Endothelial cell of umbilical vein (primary cell): Measurements from ENCODE around the gene MRPS34. TPM values are rescaled to one million over a fixed set of nuclear protein-coding genes. Genes with fewer than 3 reads are reported as not detected.

Experiments used
- BruUV-seq: library from RNA; stranded (reverse); fragments of 400-500 nt; replicated peaks from 2 replicates; lab custom pipeline; 2021; lab: Mats Ljungman, UMichigan
- CTCF ChIA-PET: fragments of 300-600, 350-600 bp; sonication (Branson Sonifier 250); formaldehyde crosslinking; loops from one replicate; lab custom pipeline; 2021; ENCODE audit warnings: antibody characterized with exemption, inconsistent platforms; lab: Charles Lee
- POLR2A ChIA-PET: fragments of 300-600, 350-600 bp; sonication (Branson Sonifier 250); formaldehyde crosslinking; loops from one replicate; lab custom pipeline; 2021; ENCODE audit warnings: antibody characterized with exemption, inconsistent platforms; lab: Charles Lee
- DNase-seq: peaks from one replicate; pipeline ENCODE4 v3.0.0-alpha.2; 2011; ENCODE audit warnings: low read depth, low spot score
- FAIRE-seq: peaks from 2 replicates; lab custom pipeline; 2011; peaks lifted over from hg19 to GRCh38; lab: Jason Lieb, UNC
- H2AFZ ChIP-seq: 2 replicates; pipeline ENCODE4 v1.6.0; 2012; ENCODE audit warnings: low read depth, low read length, control low read depth, inconsistent platforms
- H3K27ac ChIP-seq: 2 replicates; pipeline ENCODE4 v1.5.1; 2011; ENCODE audit warnings: low read depth, mild to moderate bottlenecking, control low read depth, low read length, moderate library complexity; ENCODE audit not compliant: insufficient read depth
- H3K27me3 ChIP-seq, 2 experiments: 2 replicates each; pipeline versions ENCODE4 v1.6.0 to v1.6.1; 2011; ENCODE audit warnings: low read length in 2 of 2, mixed read lengths in 1 of 2; ENCODE audit not compliant: control insufficient read depth in 2 of 2, insufficient read depth in 2 of 2
- H3K36me3 ChIP-seq, 2 experiments: 2 replicates in 1 of 2; 3 replicates in 1 of 2; pipeline ENCODE4 v1.5.1; 2011; ENCODE audit warnings: low read length in 2 of 2, mild to moderate bottlenecking in 1 of 2, moderate library complexity in 1 of 2; ENCODE audit not compliant: control insufficient read depth in 2 of 2, insufficient read depth in 2 of 2; ENCODE audit errors: extremely low read depth in 1 of 2
- H3K4me1 ChIP-seq: 3 replicates; pipeline ENCODE4 v1.5.1; 2011; ENCODE audit warnings: mild to moderate bottlenecking, low read length; ENCODE audit not compliant: control insufficient read depth, insufficient read depth; ENCODE audit errors: extremely low read depth
- H3K4me2 ChIP-seq: 2 replicates; pipeline ENCODE4 v1.6.1; 2011; ENCODE audit warnings: low read length, control low read depth, mixed read lengths; ENCODE audit not compliant: insufficient read depth
- H3K4me3 ChIP-seq, 3 experiments: fragments of 200-600 bp in 1 of 3; sonication (generic), shearing (Covaris generic) in 1 of 3; replicated peaks in 1 of 3; 2 replicates each; pipeline ENCODE4 v1.5.1; 2011 to 2016; ENCODE audit warnings: control low read depth in 3 of 3, low read length in 3 of 3, mild to moderate bottlenecking in 2 of 3, inconsistent platforms in 1 of 3, low read depth in 1 of 3, moderate library complexity in 1 of 3; ENCODE audit not compliant: insufficient read depth in 1 of 3
- H3K79me2 ChIP-seq: 2 replicates; pipeline ENCODE4 v1.6.0; 2012; ENCODE audit warnings: low read length, inconsistent platforms; ENCODE audit not compliant: control insufficient read depth, insufficient read depth
- H3K9ac ChIP-seq: replicated peaks from 2 replicates; pipeline ENCODE3; 2011; ENCODE audit warnings: low read length, control low read depth; ENCODE audit not compliant: insufficient read depth; ENCODE audit errors: extremely low read depth
- H3K9me1 ChIP-seq: replicated peaks from 3 replicates; pipeline ENCODE4 v1.6.0; 2011; ENCODE audit warnings: mild to moderate bottlenecking, low read length; ENCODE audit not compliant: control insufficient read depth, insufficient read depth; ENCODE audit errors: extremely low read depth
- H3K9me3 ChIP-seq: replicated peaks from 2 replicates; pipeline ENCODE4 v1.5.1; 2012; ENCODE audit warnings: low read length, inconsistent platforms; ENCODE audit not compliant: control insufficient read depth, insufficient read depth
- H4K20me1 ChIP-seq: replicated peaks from 2 replicates; pipeline ENCODE3; 2011; ENCODE audit warnings: mild to moderate bottlenecking, low read length; ENCODE audit not compliant: control insufficient read depth, insufficient read depth; ENCODE audit errors: extremely low read depth
- EZH2 ChIP-seq: IDR thresholded peaks from 2 replicates; pipeline ENCODE4 v1.6.1; 2012; ENCODE audit warnings: borderline replicate concordance, low read depth, mild to moderate bottlenecking, moderate library complexity, low read length, inconsistent platforms; ENCODE audit not compliant: severe bottlenecking
- FOS ChIP-seq: IDR thresholded peaks from 2 replicates; pipeline ENCODE4 v1.6.1; 2011; ENCODE audit warnings: mild to moderate bottlenecking, low read length, moderate library complexity, borderline replicate concordance; ENCODE audit not compliant: insufficient read depth
- GATA2 ChIP-seq: IDR thresholded peaks from 2 replicates; pipeline ENCODE4 v1.7.0; 2011; ENCODE audit warnings: low read depth, mild to moderate bottlenecking, moderate library complexity, mixed read lengths, low read length; ENCODE audit not compliant: insufficient read length, insufficient read depth
- JUN ChIP-seq: IDR thresholded peaks from 2 replicates; pipeline ENCODE4 v1.6.1; 2011; ENCODE audit warnings: borderline replicate concordance, low read depth; ENCODE audit not compliant: insufficient read length, insufficient read depth
- MYC ChIP-seq: IDR thresholded peaks from one replicate; pipeline ENCODE4 v1.6.1; 2011; ENCODE audit warnings: mild to moderate bottlenecking, low read depth, low read length
- POLR2A ChIP-seq: IDR thresholded peaks from 2 replicates; pipeline ENCODE4 v1.6.1; 2012; ENCODE audit warnings: low read depth, mild to moderate bottlenecking, control low read depth, low read length
- POLR2AphosphoS5 ChIP-seq: IDR thresholded peaks from 2 replicates; pipeline ENCODE4 v1.6.1; 2012; ENCODE audit warnings: low read depth, mild to moderate bottlenecking, control low read depth, low read length, moderate library complexity; ENCODE audit not compliant: insufficient read depth
- dilution Hi-C: fragments of 300-500 bp; cut with MboI; formaldehyde crosslinking; loops from one replicate; pipeline ENCODE4 v1.15.0; 2019; ENCODE audit warnings: low sequenced_read_pairs; ENCODE audit not compliant: extremely low pct_ligation_motif_present
- intact Hi-C: fragments of 100-400 bp; cut with micrococcal nuclease; formaldehyde crosslinking; loops from one replicate; pipeline ENCODE4 v1.10.0; 2022
- polyA plus RNA-seq, 4 experiments: library from polyadenylated mRNA; depleted of rRNA in 3 of 4; stranded (reverse) in 3 of 4; unstranded in 1 of 4; fragments of >200 nt; gene quantifications; 2 replicates each; pipeline versions ENCODE4 v1.2.1 to v1.2.3, GENCODE V29; 2011 to 2012; ENCODE audit warnings: missing spikeins in 1 of 4
- total RNA-seq: library from RNA; stranded (reverse); gene quantifications from 2 replicates; pipeline ENCODE4 v1.2.3, GENCODE V29; 2021
- TF ChIP-seq, protein P1 (sequence below): IDR thresholded peaks from 2 replicates; pipeline ENCODE4 v1.6.1; 2011; ENCODE audit not compliant: insufficient read depth, insufficient read length
- TF ChIP-seq, protein P2 (sequence below), 2 donors: IDR thresholded peaks; 1 replicate in 1 of 2; 2 replicates in 1 of 2; pipeline ENCODE4 v1.5.1; 2011; ENCODE audit warnings: low read length in 2 of 2, mild to moderate bottlenecking in 2 of 2, moderate library complexity in 2 of 2, control low read depth in 1 of 2, inconsistent platforms in 1 of 2, low read depth in 1 of 2; ENCODE audit not compliant: insufficient read depth in 1 of 2; ENCODE audit errors: extremely low read depth in 1 of 2

Gene MRPS34
- total and polyA plus RNA-seq, 2 donors (not counting 3 experiments of a cell fraction or from before 2014, with no cell fraction given) = 82.1 to 102 TPM

DNA sequence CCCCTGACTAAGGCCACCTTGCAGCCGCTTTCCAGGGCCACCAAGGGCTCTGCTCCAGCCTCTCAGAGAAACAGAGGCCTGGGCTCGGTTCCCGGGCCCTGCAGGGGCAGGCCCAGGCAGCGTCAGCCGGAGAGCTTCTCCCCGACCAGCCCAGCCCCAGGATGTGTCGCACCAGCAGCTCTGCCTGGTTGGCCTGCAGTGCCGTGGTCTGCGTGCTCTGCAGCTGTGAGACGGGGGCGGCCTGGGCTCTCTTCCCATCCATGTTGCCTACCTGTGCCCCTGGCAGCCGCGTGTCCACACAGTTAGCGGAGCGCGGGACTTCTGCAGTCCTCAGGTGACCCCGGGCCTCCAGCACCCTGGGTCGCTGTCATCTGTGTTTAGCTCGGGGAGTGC lies 15.8 kb upstream of the MRPS34 start:
- dilution Hi-C loops (no loop called here), intact Hi-C loops (loop anchor here (10.0 kb wide), 1 partner anchor 484 kb away; the partner anchor contains the start of gene UBE2I)
- Histone ChIP-seq H2AFZ (no peak overlapping the region), H4K20me1 (no peaks in the 10 kb centered on the region), H3K79me2 (peaks cover 20% of the 10 kb centered on the region), H3K4me1 (peaks cover 2% of the 10 kb centered on the region), H3K27me3 (no peaks in the 10 kb centered on the region), H3K4me2 (no peak overlapping the region), H3K27ac (no peak overlapping the region), H3K9ac (no peak overlapping the region), H3K4me3 (no peak overlapping the region), H3K9me1 (no peaks in the 10 kb centered on the region), H3K9me3 (no peaks in the 10 kb centered on the region), H3K36me3 (peaks cover 0 to 23% of the 10 kb centered on the region in 2 experiments)
- DNase-seq = no peak
- ChIA-PET POLR2A (no interaction called here), CTCF (no interaction called here)
- TF ChIP-seq JUN (no peak), GATA2 (no peak)
- no TSS peak for BruUV-seq
- FAIRE-seq = no peak

DNA sequence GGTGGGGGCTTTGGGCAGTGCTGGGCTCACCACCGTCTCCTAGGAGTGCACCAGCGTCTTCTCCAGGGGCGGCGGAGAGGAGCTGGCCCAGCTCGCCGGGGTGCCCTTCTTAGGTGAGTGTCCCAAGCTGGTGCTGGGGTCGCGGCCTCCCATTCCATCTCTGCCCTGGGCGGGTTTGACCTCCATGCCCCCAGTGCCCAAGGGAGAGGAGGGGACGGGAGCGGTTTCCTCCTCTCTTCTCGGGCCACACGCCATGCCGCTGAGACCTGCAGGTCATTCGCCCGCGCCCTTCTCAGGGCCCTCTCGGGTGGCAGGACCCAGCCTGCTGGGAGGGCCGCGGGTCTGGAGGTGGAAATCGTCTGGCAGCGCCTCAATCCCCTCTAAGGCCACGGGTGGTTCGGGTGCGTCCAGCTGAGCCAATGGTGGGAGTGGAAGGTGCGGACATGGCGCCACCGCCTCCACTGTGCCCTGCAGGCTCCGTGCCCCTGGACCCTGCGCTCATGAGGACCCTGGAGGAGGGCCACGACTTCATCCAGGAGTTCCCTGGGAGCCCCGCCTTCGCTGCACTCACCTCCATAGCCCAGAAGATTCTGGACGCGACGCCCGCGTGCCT lies 15.3 kb upstream of the MRPS34 start:
- dilution Hi-C loops = no loop called here
- CTCF ChIA-PET = no interaction called here
- peaks cover 5% of the 10 kb centered on the region for H3K4me1 ChIP-seq

More for the DNA sequence above, 15.3 kb upstream of the MRPS34 start:
- Histone ChIP-seq H4K20me1 (no peaks in the 10 kb centered on the region), H3K9me1 (no peaks in the 10 kb centered on the region), H3K27me3 (no peaks in the 10 kb centered on the region), H2AFZ (no peak overlapping the region), H3K27ac (no peak overlapping the region), H3K9me3 (no peaks in the 10 kb centered on the region), H3K4me3 (no peak overlapping the region), H3K36me3 (peaks cover 0 to 23% of the 10 kb centered on the region in 2 experiments), H3K4me2 (no peak overlapping the region), H3K79me2 (peaks cover 23% of the 10 kb centered on the region), H3K9ac (no peak overlapping the region)
- BruUV-seq = no TSS peak
- TF ChIP-seq, protein P1, sequence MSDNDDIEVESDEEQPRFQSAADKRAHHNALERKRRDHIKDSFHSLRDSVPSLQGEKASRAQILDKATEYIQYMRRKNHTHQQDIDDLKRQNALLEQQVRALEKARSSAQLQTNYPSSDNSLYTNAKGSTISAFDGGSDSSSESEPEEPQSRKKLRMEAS = no peak
- no peak for TF ChIP-seq EZH2
- TF ChIP-seq POLR2A = no peak
- TF ChIP-seq, protein P2, sequence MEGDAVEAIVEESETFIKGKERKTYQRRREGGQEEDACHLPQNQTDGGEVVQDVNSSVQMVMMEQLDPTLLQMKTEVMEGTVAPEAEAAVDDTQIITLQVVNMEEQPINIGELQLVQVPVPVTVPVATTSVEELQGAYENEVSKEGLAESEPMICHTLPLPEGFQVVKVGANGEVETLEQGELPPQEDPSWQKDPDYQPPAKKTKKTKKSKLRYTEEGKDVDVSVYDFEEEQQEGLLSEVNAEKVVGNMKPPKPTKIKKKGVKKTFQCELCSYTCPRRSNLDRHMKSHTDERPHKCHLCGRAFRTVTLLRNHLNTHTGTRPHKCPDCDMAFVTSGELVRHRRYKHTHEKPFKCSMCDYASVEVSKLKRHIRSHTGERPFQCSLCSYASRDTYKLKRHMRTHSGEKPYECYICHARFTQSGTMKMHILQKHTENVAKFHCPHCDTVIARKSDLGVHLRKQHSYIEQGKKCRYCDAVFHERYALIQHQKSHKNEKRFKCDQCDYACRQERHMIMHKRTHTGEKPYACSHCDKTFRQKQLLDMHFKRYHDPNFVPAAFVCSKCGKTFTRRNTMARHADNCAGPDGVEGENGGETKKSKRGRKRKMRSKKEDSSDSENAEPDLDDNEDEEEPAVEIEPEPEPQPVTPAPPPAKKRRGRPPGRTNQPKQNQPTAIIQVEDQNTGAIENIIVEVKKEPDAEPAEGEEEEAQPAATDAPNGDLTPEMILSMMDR (IDR thresholded peaks at IDR 0.05; ENCODE audit: extremely low read depth in 1 of 2, insufficient read depth in 1 of 2, low read depth in 1 of 2, low read length in 2 of 2) = no peak
- no peak for TF ChIP-seq POLR2AphosphoS5
- no peak for TF ChIP-seq JUN
- no peak for TF ChIP-seq FOS
- TF ChIP-seq MYC = no peak
- no peak for TF ChIP-seq GATA2
- POLR2A ChIA-PET = no interaction called here
- intact Hi-C loops = loop anchor here (10.0 kb wide), 1 partner anchor 483 kb away; the partner anchor contains the start of gene UBE2I
- FAIRE-seq = no peak
- no peak for DNase-seq
